Hepatocyte (in vitro differentiated cells): ENCODE data around the gene FILIP1.

Source experiments
- CTCF ChIP-seq: fragments of 200-600 bp; sonication (generic); IDR thresholded peaks from 2 replicates; pipeline ENCODE4 v1.5.1; 2016; ENCODE audit warnings: antibody characterized with exemption, mild to moderate bottlenecking; ENCODE audit not compliant: poor library complexity
- EZH2 ChIP-seq: fragments of 200-600 bp; sonication (generic); IDR thresholded peaks from 2 replicates; pipeline ENCODE4 v1.6.1; 2016; ENCODE audit warnings: antibody characterized with exemption, mild to moderate bottlenecking, borderline replicate concordance
- EZH2phosphoT487 ChIP-seq: fragments of 200-600 bp; sonication (generic); IDR thresholded peaks from one replicate; pipeline ENCODE4 v1.6.1; 2018; ENCODE audit warnings: antibody characterized with exemption, mild to moderate bottlenecking, low read depth, moderate library complexity; ENCODE audit not compliant: unreplicated experiment, severe bottlenecking

GRCh38 chr6:75287424-75287823 lies 206.2 kb downstream of the FILIP1 start:
- no peak for TF ChIP-seq CTCF
- TF ChIP-seq EZH2 = no peak
- no peak for TF ChIP-seq EZH2phosphoT487
